ENCODE measurements around the gene ITGA4. TPM values are rescaled to one million over a fixed set of nuclear protein-coding genes. Genes with fewer than 3 reads are reported as not detected.

ITGA4 gene
- total RNA-seq, 1 donor: 27.6 TPM

DNA sequence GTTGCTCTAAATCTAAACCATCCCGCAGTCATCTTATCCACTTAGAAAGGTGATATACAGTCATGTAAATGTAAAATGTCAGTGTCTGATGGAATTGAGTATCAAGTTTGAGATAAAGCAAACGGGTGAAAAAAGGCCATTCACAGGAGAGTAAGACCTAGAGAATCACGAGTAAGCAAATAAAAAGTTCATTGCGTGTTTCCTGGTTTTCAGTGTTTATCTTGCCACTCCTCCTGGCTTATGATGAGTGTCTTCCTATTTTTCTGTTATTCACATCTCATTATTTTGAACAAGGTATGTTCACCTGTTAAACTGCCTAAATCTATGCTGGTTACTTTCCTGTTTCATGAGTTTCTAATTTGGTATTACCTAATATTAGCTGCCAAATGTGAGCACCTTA is 68.8 kb downstream of the ITGA4 start:
- H3K4me3 ChIP-seq (ENCODE audit: low read depth, low read length): no peak overlapping the region
- no peak for DNase-seq (ENCODE audit: low read depth)
- TF ChIP-seq CTCF (IDR thresholded peaks at IDR 0.05; ENCODE audit: insufficient read depth, low read length): no peak

DNA sequence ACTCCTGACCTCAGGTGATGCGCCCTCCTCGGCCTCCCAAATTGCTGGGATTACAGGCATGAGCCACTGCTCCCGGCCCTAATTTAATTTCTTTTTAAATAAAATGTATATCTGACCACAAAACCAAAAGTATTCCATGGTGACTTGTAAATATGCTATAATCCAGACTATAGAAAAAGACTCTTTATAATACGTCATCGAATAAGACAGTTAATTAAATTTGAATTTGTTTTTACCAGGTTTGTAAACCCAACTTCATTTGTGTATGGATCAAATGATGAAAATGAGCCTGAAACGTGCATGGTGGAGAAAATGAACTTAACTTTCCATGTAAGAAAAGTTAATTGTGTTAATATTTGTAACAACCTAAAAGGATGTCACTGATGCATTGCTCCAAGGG is 69.9 kb downstream of the ITGA4 start:
- no peak for DNase-seq (ENCODE audit: low read depth)
- H3K4me3 ChIP-seq (ENCODE audit: low read depth, low read length): no peak overlapping the region
- no peak for TF ChIP-seq CTCF (IDR thresholded peaks at IDR 0.05; ENCODE audit: insufficient read depth, low read length)

DNA sequence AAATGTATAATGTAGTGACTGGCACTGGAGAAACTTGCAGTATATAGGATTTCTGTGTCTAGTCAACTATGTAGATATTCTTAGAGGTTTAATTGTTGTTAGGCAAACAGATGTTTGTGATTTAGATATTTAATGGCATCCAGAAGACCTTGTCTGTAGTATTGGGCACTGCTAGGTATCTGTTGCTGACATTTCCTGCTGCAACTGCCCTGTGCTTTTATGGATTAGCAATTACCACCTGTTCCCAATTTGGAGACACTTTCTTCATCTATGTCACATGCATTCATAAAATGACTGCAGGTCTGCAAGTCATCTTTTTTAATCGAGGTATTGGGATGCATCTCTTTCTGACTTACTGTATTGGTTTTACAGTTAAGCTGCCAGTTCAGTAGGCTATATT is 71.3 kb downstream of the ITGA4 start:
- no peak for TF ChIP-seq CTCF (IDR thresholded peaks at IDR 0.05; ENCODE audit: insufficient read depth, low read length)
- no peak for DNase-seq (ENCODE audit: low read depth)
- no peak overlapping the region for H3K4me3 ChIP-seq (ENCODE audit: low read depth, low read length)

DNA sequence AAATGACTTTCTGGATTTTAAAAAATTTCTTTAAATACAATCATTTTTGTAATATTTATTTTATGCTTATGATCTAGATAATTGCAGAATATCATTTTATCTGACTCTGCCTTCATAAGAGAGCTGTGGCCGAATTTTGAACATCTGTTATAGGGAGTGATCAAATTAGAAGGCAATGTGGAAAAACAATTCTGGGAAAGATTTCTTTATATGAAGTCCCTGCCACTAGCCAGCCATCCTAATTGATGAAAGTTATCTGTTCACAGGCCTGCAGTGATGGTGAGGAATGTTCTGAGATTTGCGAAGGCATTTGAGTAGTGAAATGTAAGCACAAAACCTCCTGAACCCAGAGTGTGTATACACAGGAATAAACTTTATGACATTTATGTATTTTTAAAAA is 79.5 kb downstream of the ITGA4 start:
- TF ChIP-seq CTCF (IDR thresholded peaks at IDR 0.05; ENCODE audit: insufficient read depth, low read length): no peak
- no peak overlapping the region for H3K4me3 ChIP-seq (ENCODE audit: low read depth, low read length)
- no peak for DNase-seq (ENCODE audit: low read depth)

- no peak overlapping the region for H3K4me3 ChIP-seq (ENCODE audit: low read depth, low read length)
- no peak for TF ChIP-seq CTCF (IDR thresholded peaks at IDR 0.05; ENCODE audit: insufficient read depth, low read length)
- no peak for DNase-seq (ENCODE audit: low read depth)
Measured at GRCh38 chr2:181540421-181540820, 83.2 kb downstream of the ITGA4 start.

DNA sequence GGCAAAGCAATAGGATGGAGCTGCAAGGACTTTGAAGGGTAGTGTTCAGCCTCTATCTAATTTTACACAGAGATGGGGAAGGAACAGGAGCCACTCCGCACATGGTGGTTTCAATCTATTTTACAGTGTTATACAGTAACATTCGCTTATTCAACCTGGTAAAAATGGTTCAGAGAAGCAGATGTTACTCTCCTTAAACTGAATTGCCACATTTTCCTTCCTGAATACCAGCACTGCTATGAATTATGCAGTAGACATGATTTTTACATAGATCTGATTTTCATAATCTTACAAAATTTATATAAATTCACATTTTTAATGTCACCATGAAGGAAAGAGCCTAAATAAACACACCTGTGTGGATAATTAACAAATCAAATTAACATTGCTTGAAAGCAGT is 85.0 kb downstream of the ITGA4 start:
- no peak for TF ChIP-seq CTCF (IDR thresholded peaks at IDR 0.05; ENCODE audit: insufficient read depth, low read length)
- H3K4me3 ChIP-seq (ENCODE audit: low read depth, low read length): no peak overlapping the region

DNA sequence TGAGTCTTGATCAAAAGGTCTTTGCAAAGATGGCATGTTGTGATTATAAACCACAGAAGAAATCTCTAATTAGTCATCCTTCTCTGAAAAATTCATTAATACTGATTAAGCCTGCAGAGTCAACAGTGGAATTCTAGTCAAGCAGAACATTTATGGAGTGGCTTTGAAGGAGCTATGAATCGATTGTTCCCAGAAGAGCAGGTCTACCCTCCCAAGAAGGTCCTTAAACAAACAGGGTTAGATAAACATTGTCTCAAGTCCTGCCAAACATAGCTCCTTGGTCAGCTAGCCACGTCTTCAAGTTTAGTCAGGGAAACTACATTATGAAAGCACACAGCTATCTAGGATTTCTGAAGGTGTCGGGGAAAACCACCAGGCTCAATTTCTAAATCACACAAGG is 88.9 kb downstream of the ITGA4 start:
- no peak overlapping the region for H3K4me3 ChIP-seq (ENCODE audit: low read depth, low read length)
- no peak for TF ChIP-seq CTCF (IDR thresholded peaks at IDR 0.05; ENCODE audit: insufficient read depth, low read length)
- peak; percentile 1 for DNase-seq (ENCODE audit: low read depth)

More for the DNA sequence above, 85.0 kb downstream of the ITGA4 start:
- DNase-seq (ENCODE audit: low read depth): no peak

Measured in fibroblast of the aortic adventitia (primary cell).